ENCODE measurements around the gene LRP10.

The LRP10 gene

GRCh38 chr14:22918804-22919600, 47.5 kb downstream of the LRP10 start, which contains the start of gene RBM23:
RBM23 (minus strand) TSS chr14:22919149.
- DNase-seq (ENCODE audit: low read depth): peak; percentile 100
- no peak for TF ChIP-seq CTCF (conservative IDR thresholded peaks at IDR 0.05; ENCODE audit: low read depth, low read length)
- H3K4me3 ChIP-seq (ENCODE audit: low read length): peak within 1 kb of the TSS; percentile 93

- peak overlapping the region; percentile 50 for H3K4me3 ChIP-seq (ENCODE audit: low read length)
- no peak for DNase-seq (ENCODE audit: low read depth)
- TF ChIP-seq CTCF (conservative IDR thresholded peaks at IDR 0.05; ENCODE audit: low read depth, low read length): no peak
These were observed 48.0 kb downstream of the LRP10 start for GRCh38 chr14:22919601-22919921.

GRCh38 chr14:22920697-22921096, 49.2 kb downstream of the LRP10 start:
- DNase-seq (ENCODE audit: low read depth): no peak
- H3K4me3 ChIP-seq (ENCODE audit: low read length): no peak overlapping the region
- no peak for TF ChIP-seq CTCF (conservative IDR thresholded peaks at IDR 0.05; ENCODE audit: low read depth, low read length)

- no peak overlapping the region for H3K4me3 ChIP-seq (ENCODE audit: low read length)
- DNase-seq (ENCODE audit: low read depth): no peak
- no peak for TF ChIP-seq CTCF (conservative IDR thresholded peaks at IDR 0.05; ENCODE audit: low read depth, low read length)
These were observed 50.8 kb downstream of the LRP10 start for GRCh38 chr14:22922294-22922693.

- no peak for DNase-seq (ENCODE audit: low read depth)
- H3K4me3 ChIP-seq (ENCODE audit: low read length): no peak overlapping the region
- no peak for TF ChIP-seq CTCF (conservative IDR thresholded peaks at IDR 0.05; ENCODE audit: low read depth, low read length)
These were observed 52.2 kb downstream of the LRP10 start for GRCh38 chr14:22923746-22924145.

- H3K4me3 ChIP-seq (ENCODE audit: low read length): no peak overlapping the region
- TF ChIP-seq CTCF (conservative IDR thresholded peaks at IDR 0.05; ENCODE audit: low read depth, low read length): no peak
- DNase-seq (ENCODE audit: low read depth): no peak
These were observed 54.0 kb downstream of the LRP10 start for GRCh38 chr14:22925513-22925912.

- DNase-seq (ENCODE audit: low read depth): no peak
- TF ChIP-seq CTCF (conservative IDR thresholded peaks at IDR 0.05; ENCODE audit: low read depth, low read length): no peak
- no peak overlapping the region for H3K4me3 ChIP-seq (ENCODE audit: low read length)
These were observed 54.8 kb downstream of the LRP10 start for GRCh38 chr14:22926316-22926715.

Data from retinal pigment epithelial cell (primary cell).